Stimulated activated CD4-positive, alpha-beta T cell treated with anti-CD3 and anti-CD28 coated beads, Interleukin-12 subunit alpha, Interleukin-12 subunit beta, amount 100 ng/mL, for 24 hours (primary cell): Measurements from ENCODE around the gene ERC1.

ENCODE experiments used
- DNase-seq, 2 experiments: peaks; one replicate each; pipeline ENCODE4 v3.0.0-alpha.2; 2020; ENCODE audit warnings: low read depth in 2 of 2

The ERC1 gene

DNA sequence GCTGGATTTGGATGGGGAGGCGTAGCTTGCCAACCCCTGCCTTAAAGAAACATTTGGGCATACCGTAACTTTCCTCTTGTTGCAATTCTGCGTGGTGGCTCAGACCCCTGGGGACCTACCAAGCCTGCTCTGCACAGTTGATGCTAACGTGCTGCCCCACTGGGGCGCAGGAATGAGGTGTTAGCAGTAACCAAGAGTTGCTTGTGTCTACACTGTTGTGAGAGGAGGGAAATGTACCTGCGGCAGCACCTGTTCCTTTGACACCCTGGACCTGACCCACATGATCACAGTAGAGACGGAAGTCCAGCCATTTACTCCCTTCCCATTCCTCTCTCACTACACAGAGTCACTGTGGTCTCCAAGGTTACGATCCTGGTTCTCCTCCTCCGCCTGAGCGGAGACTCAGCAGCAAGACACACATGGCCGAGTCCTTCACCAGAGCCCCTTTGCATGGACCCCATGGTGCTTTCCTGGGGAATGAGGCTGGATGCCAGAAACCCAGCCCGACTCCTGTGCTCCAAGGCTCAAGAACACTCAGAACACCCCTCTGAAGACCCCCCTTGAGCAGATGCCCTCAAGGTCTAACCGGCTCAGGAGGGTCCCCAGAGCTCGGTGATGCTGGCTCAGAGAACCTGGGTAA, 518.5 kb downstream of the ERC1 start:
- DNase-seq: no peak

GRCh38 chr12:1510056-1510812, 519.2 kb downstream of the ERC1 start:
- DNase-seq: no peak

- DNase-seq: no peak
These were observed 524.0 kb downstream of the ERC1 start for GRCh38 chr12:1515010-1515409.

GRCh38 chr12:1515428-1515827, 524.4 kb downstream of the ERC1 start:
- DNase-seq: no peak

DNA sequence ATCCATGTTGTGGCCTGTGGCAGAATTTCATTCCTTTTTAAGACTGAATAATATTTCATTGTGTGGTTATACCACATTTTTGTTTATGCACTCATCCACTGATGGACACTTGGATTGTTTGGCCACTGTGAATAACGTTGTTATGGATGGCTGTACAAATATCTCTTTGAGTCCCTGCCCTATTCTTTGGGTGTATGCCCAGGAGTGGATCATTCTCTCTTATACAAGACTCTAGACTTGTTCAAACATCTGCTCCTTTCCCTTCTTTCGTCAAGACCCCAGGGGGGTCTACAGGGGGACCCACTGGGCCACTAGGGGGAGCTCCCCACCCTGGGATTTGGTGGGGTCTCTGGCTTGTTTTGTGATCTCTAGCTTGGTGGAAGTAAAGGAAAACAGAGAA, 526.0 kb downstream of the ERC1 start:
- no peak for DNase-seq

DNA sequence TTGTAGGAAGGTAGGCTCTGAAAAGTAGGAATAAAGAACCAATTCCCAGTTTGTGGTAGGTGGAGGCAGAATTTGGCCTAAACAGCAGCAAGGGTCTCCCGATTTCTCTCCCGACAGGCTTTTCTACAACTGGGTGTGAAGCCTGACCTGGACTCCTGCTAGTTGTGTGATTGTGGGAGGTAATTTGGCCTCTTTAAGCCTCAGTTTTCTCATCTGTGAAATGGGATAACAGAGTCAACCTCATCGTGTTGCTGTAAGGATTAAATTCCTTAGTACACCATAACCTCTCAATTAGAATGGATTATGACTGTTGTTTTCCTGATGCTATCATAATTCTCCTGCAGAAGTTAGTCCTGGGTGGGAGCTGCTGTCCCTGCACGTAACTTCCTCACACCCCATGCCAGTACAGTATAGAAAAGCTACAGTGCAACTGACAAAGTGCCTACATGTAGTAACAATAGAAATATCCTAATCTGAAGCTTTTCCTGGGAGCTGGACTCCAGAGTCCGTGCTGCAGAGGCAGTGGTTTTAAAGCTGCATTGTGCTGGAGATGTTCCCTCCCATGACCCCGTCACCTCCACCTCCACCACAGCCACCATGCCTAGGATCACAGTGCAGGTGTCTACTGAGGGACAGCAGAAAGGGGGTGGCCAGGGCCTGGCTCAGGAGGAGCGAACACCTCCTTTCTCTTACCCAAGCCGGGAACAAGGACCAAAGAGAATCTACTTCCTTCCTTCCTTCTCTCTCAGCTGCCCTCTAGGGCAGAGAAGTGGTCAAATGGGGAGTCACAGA, 526.9 kb downstream of the ERC1 start:
- no peak for DNase-seq

GRCh38 chr12:1518591-1519516, 527.8 kb downstream of the ERC1 start:
- no peak for DNase-seq

DNA sequence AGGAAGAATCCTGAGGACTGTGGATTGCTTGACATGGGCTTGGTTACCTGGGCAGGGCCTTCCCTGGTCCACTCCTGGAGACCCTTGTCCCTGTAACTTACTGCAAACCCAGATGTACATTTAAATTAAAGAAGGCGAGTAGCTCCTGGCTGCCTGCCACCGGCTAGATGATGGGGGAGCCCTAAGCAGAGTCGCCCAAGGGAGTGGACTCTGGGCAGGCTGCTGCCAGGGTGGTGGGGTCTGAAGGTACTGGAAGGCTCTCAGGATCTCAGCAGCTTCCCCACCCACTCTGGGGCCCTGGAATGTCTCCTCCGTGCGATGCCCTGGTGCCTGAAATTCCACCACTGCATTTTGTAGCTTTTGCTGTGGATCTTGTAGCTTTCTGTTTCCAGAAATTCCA, 528.6 kb downstream of the ERC1 start:
- DNase-seq: no peak

GRCh38 chr12:1523046-1523445, 532.0 kb downstream of the ERC1 start:
- DNase-seq: no peak

DNA sequence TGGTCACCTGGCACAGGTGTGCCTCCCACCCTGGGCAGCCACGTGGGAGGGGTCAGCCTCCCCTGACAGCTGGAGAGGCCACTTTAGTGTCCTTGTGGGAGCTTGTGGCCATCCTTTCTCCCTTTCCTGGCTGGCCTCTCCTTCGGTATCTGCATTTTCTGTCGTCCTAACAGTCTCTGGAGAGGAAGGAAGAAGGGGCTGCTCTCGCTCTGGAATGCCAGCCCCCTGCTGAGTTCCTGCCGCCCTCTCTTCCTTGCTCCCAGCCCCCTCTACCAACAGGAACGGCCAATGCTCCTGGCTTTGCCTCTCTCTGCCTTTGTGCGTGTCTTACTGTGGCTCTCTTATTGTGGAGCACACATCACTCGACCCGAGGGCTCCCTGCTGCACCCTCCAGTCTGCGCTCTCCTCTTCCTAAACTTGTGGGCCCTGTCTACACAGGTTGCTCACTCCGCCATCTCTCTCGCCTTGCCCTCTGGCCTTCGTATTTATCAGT, 532.6 kb downstream of the ERC1 start:
- DNase-seq: no peak

DNA sequence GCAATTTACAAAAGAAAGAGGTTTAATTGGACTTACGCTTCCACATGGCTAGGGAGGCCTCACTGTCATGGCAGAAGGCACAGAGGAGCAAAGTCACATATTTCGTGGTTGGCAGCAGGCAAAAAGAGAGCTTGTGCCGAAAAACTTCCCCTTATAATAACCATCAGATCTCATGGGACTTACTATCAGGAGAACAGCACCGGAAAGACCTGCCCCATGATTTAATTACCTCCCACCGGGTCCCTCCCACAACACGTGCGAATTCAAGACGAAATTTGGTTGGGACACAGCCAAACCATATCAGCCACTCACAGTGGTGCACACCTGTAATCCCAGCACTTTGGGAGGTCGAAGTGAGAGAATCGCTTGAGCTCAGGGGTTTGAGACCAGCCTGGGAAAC, 534.8 kb downstream of the ERC1 start:
- no peak for DNase-seq

DNA sequence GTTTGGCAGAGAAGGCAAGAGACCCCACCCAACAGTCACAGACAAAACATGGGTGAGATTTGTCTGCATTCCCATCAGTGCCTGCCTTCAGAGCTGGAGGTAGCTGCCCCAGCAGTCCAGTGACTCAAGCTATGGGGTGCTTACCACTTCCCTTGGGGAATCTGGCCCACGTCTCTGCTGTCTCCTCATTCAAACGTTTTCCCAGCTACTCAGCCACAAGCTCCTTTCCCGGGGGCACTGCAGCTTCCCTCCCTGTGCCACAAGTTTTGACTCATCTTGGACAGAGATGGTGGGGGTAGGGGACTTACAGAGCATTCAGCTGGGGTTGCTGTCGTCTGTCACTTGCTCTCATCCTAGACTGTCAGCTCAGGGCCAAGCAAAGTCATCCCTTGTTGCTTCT, 536.8 kb downstream of the ERC1 start:
- DNase-seq: no peak

- DNase-seq: no peak
These were observed 537.8 kb downstream of the ERC1 start for GRCh38 chr12:1528791-1529190.

DNA sequence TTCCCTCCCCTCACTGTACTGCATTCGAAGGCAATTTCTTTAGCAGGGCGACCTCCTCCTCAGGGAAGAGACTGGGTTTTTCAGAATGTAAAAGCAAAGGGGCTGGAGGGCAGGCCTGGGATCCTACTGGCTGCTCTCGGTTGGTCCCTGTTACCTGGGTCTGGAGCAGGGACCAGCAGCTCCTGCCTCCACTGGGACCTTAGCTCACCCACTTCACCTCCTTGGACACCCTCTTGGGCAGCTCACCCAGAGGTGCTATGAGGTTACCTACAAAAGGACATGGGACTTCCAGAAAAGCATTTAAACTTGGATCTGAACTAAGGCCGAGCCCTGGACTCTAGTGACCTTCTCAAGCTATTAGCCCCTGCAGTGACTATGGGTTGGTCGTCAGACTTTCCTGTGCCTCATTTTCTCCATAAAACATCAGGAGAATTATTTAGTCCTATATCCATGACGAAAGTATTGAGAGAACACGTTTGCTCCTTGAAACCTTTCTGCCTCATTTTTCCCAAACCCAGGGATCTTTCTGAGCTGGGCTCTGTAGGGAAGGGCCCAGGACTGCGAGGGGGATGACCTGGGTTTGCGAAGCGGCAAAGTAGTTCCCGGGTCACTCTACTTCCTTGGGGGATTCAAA, 538.3 kb downstream of the ERC1 start:
- no peak for DNase-seq

- no peak for DNase-seq
These were observed 539.0 kb downstream of the ERC1 start for GRCh38 chr12:1529862-1530591.

GRCh38 chr12:1530592-1531152, 539.6 kb downstream of the ERC1 start:
- DNase-seq: no peak

- DNase-seq: no peak
These were observed 540.2 kb downstream of the ERC1 start for GRCh38 chr12:1531153-1531653.

DNA sequence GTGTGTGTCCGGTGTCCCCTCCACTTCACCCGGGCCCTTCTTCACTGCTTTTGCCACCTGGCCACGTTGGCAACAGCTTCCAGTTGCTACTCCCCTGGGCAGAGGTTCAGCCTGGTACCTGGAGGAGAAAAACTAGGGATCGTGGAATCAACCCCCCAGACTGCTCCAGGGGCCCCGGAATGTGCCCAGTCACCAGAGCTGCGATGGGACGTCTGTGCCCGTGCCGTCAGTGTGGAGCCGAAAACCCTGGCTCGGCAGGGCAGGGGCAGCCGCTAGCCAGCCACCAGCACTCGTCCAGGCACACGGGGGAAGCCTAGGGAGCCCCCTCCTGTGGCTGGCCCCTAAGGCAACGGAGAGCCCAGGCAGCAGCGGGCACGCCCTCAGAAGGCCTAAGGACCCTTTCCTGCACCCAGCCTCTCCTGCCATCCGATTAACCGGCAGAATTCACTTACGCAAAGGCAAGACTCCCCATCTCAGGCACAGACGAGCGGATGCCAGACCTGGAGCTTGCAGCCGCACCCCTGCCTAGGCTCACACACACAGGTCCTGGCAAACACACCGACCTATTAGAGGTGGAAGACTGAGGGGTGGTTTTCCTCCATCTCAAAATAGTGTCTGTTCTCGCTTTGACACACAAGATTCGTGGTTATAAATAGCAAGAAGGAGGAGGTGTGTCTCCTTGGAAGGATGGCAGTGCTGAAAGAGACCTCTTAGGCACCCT, 540.8 kb downstream of the ERC1 start:
- DNase-seq: no peak
